WERI-Rb-1 (cell line): Measurements from ENCODE around the gene PTPRG.

Source experiments
- DNase-seq: peaks from one replicate; pipeline ENCODE4 v3.0.0-alpha.2; 2020
- H3K27ac ChIP-seq: fragments of 250-450 bp; sonication (Bioruptor Pico); 2 replicates; pipeline ENCODE4 v1.5.1; 2020; ENCODE audit warnings: mild to moderate bottlenecking, moderate library complexity
- H3K27me3 ChIP-seq: fragments of 250-450 bp; sonication (Bioruptor Pico); 2 replicates; pipeline ENCODE4 v1.5.1; 2021; ENCODE audit warnings: mild to moderate bottlenecking, low read depth, moderate library complexity; ENCODE audit not compliant: insufficient read depth, severe bottlenecking
- H3K36me3 ChIP-seq: fragments of 250-450 bp; sonication (Bioruptor Pico); 2 replicates; pipeline ENCODE4 v1.5.1; 2020; ENCODE audit warnings: mild to moderate bottlenecking, moderate library complexity
- H3K4me3 ChIP-seq: 2 replicates; pipeline ENCODE4 v1.5.1; 2011; ENCODE audit warnings: low read depth, mild to moderate bottlenecking, control low read depth, low read length
- H3K9me3 ChIP-seq: fragments of 250-450 bp; sonication (Bioruptor Pico); 2 replicates; pipeline ENCODE4 v1.5.1; 2021; ENCODE audit warnings: mild to moderate bottlenecking, moderate library complexity; ENCODE audit not compliant: severe bottlenecking
- TF ChIP-seq, protein P1 (sequence below): IDR thresholded peaks from 2 replicates; pipeline ENCODE4 v1.5.1; 2011; ENCODE audit warnings: low read depth, mild to moderate bottlenecking, control low read depth, inconsistent platforms, low read length

Gene PTPRG

DNA sequence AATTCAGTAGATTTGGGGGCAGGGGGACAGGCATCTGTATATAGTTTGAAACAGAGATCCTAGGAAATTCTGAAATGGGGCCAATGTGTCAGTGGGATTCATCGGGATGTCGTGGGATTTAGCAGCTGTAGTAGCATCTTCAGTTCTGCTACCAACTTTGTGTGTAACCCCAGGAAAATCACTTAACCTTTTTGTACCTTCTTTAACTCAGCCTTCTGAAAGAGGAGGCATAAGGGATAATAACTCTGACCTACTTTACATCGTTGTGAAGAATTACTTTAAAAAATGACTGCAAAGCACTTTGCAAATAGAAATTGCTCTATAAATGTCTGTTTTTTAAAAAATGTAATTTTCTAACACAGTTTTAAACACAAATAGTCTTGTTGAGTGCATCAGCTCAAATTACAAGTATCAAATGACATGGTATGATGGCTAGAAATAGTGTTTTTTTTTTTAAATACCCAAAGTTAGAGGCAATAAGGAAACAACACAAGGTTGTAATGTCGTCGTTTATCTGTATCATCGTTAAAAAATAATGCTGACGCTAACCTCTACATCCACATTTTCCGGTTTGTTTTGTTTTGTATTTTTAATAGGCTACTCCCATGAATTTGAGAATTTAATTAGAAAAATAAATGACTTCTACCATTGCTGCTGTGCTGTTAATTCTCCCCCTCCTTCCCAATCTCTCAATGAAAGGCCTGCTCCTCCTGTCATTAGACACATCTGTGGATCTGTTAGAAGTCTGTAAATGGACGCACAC is 338.5 kb downstream of the PTPRG start:
- Histone ChIP-seq H3K9me3 (no peaks in the 10 kb centered on the region), H3K36me3 (no peaks in the 10 kb centered on the region), H3K4me3 (no peak overlapping the region), H3K27ac (no peak overlapping the region), H3K27me3 (no peaks in the 10 kb centered on the region)
- TF ChIP-seq, protein P1, sequence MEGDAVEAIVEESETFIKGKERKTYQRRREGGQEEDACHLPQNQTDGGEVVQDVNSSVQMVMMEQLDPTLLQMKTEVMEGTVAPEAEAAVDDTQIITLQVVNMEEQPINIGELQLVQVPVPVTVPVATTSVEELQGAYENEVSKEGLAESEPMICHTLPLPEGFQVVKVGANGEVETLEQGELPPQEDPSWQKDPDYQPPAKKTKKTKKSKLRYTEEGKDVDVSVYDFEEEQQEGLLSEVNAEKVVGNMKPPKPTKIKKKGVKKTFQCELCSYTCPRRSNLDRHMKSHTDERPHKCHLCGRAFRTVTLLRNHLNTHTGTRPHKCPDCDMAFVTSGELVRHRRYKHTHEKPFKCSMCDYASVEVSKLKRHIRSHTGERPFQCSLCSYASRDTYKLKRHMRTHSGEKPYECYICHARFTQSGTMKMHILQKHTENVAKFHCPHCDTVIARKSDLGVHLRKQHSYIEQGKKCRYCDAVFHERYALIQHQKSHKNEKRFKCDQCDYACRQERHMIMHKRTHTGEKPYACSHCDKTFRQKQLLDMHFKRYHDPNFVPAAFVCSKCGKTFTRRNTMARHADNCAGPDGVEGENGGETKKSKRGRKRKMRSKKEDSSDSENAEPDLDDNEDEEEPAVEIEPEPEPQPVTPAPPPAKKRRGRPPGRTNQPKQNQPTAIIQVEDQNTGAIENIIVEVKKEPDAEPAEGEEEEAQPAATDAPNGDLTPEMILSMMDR: no peak
- no peak for DNase-seq

DNA sequence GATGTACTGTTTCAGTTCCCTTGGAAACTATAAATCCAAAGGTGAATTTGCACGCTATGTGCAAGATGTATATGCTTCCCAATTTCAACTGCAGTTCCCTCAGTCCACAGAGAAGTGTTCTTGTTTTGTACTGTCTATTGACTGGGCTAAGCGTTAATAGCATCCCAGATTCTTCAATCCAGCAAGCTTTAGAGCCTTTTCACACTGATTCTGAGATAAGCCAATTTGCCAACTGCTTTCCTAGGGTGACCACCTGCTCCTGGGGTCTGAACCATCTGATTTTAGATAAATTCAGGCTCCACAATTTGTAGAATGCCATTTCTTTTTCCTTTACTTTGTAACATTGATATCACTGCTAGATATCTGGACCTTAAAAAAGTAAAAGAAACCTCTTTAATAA is 340.1 kb downstream of the PTPRG start:
- H3K27me3 ChIP-seq: no peaks in the 10 kb centered on the region
- TF ChIP-seq, protein P1: no peak
- DNase-seq: no peak
- H3K36me3 ChIP-seq: no peaks in the 10 kb centered on the region
- H3K9me3 ChIP-seq: no peaks in the 10 kb centered on the region
- H3K4me3 ChIP-seq: no peak overlapping the region
- H3K27ac ChIP-seq: no peak overlapping the region

DNA sequence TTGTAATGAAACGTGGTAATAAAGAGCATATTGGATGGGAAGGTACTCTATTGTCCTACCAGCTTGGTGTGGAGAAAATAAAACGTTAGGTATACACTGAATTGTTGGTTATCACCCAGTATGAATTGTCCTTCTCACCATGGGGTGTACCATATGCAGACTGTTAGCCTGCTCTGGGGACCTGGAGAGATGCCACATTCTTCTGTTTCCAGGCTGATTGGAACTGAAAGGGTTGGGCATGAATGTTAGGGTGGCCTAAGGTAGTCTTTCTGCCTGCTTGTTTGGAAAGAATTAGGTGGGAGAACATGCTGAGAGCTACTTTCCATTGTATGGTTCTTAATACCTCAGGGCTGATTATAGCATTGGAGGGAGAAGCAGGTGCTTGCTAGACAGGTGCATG is 340.6 kb downstream of the PTPRG start:
- H3K36me3 ChIP-seq: no peaks in the 10 kb centered on the region
- H3K27ac ChIP-seq: no peak overlapping the region
- no peak overlapping the region for H3K4me3 ChIP-seq
- TF ChIP-seq, protein P1: no peak
- no peaks in the 10 kb centered on the region for H3K27me3 ChIP-seq
- no peak for DNase-seq
- no peaks in the 10 kb centered on the region for H3K9me3 ChIP-seq

DNA sequence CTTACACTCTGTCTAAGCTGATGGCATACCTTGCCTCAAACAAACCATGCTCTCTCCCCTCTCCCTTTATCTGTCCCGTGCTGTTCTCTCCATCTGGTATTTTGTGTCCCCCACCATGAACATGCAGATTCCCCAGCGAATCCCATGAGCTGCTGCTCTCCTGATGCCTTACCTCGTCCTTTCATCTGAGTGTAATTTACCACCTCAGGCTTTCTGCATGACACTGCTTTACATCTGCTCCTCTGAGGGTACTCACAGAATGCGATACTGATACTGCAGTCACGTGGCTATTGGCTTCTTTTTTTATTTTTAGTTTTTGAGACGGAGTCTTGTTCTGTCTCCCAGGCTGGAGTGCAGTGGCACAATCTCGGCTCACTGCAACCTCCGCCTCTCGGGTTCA is 341.7 kb downstream of the PTPRG start:
- TF ChIP-seq, protein P1: no peak
- Histone ChIP-seq H3K27ac (no peak overlapping the region), H3K27me3 (no peaks in the 10 kb centered on the region)

DNA sequence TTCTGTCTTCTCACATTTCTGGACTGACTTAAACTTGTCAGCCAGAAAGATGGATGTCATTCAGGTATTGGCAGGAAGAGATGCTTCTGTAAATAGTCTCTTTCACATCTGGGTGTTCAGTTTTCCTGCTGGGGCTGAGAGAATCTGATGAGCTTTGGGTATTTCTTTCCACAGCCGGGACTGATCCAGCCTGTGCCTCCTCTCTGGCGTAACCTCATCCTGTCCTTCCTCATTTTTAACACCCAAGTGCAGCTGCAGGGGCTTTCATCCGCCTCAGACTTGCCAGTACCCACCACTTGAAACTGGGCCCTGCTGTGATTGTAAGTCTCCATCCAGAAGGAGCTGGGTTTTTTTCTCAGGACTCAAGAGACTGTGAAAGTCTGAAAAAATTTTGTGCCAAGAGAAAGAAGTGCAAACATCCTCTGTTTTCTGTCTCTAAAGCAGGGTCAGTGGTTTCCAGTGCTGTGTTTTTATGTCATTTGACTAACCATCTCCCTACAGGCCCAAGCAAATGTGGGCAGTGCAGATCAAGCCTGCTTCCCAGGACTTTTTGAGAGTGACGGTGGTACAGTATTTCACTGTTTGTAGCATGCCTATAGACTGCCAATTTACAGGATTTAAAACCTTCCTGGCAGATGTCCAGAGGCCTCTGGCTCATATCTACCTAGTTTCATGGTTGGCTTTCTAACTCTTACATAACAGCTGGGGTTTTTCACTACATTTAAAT is 342.7 kb downstream of the PTPRG start:
- Histone ChIP-seq H3K4me3 (no peak overlapping the region), H3K27me3 (no peaks in the 10 kb centered on the region), H3K27ac (no peak overlapping the region), H3K9me3 (no peaks in the 10 kb centered on the region), H3K36me3 (no peaks in the 10 kb centered on the region)
- TF ChIP-seq, protein P1: no peak
- no peak for DNase-seq

More for the DNA sequence above, 341.7 kb downstream of the PTPRG start:
- Histone ChIP-seq H3K36me3 (no peaks in the 10 kb centered on the region), H3K9me3 (no peaks in the 10 kb centered on the region), H3K4me3 (no peak overlapping the region)
- DNase-seq: no peak
